Muscle of back (tissue), 11 donors: ENCODE data around the gene ADPRS. TPM values are rescaled to one million over a fixed set of nuclear protein-coding genes. Genes with fewer than 3 reads are reported as not detected.

Experiments used
- DNase-seq, 3 donors: peaks; one replicate each; pipeline versions ENCODE4 v3.0.0 to v3.0.0-alpha.2; 2013
- polyA plus RNA-seq, 10 donors: library from polyadenylated mRNA; unstranded; fragments of 120-200 nt; gene quantifications; one replicate each; pipeline ENCODE4 v1.2.1, GENCODE V29; 2013; ENCODE audit not compliant: insufficient read length in 10 of 10

ADPRS gene
- polyA plus RNA-seq, 10 donors, result 21.8 to 26.8 (median 25.4) TPM

DNA sequence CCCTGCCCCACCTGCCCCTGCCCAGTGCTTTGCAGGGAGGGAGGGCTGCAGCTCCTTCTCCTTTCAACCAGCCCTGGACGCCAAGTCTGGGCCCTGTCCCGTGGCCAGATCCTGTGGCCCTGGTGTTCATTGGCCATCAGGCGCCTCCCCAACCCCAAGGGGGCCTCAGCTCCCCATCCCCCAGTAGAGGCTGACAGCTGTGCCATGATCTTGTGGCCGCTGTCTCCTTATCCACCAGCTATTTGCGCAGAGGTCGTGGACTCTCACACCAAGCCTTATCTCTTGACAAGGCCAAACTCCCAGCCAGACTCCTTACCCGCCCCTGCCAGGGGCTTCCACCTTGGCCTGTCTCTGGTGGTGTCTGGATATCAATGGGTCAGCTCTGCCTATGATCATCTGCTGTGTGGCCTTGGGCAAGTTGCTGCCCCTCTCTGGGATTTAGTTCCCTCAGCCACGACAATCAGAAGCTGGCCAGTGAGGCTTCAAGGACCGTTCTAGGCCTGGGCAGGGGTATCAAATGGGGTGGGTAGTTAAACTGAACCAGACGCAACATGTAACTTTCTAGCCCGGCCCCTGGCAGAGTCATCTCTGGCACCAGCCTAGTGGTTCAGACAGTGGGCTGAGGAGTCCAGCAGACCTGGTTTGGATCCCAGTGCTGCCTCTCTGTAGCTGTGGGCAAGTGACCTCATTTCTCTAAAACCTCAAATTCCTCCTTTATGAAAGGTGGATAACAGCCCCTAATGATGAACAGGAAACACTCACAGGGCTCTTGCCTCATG is 39.6 kb downstream of the ADPRS start:
- DNase-seq, result no peak

DNA sequence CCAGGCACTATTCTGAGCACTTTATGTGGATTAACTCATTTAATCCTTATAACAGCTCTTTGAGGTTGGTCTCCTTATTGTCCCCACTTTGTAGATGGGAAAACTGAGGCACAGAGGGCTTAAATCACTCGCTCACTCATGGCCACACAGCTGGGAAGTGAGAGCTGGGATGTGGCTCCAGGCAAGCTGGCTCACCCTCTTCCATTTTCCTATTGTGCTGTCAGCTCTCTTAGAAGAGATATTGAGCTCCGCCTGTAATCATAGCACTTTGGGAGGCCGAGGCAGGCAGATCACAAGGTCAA is 40.2 kb downstream of the ADPRS start:
- DNase-seq, result no peak

DNA sequence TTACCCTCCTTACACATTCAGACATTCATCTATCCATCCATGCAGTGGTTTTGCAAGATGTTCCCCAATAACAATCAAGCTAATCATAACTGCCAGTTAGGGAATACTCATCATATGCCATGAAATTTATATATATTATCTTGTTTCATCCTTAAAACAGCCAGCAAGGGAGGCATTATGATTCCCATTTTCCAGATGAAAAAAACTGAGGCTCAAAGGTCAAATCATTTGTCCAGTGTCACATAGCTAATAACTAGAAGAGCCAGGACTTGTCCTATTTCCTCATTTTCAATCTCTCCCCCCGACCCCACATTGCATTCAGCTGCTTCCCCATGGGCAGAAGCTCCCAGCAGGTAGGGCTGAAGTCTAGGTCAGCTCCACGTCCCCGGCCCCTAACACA is 43.3 kb downstream of the ADPRS start:
- DNase-seq, result no peak

DNA sequence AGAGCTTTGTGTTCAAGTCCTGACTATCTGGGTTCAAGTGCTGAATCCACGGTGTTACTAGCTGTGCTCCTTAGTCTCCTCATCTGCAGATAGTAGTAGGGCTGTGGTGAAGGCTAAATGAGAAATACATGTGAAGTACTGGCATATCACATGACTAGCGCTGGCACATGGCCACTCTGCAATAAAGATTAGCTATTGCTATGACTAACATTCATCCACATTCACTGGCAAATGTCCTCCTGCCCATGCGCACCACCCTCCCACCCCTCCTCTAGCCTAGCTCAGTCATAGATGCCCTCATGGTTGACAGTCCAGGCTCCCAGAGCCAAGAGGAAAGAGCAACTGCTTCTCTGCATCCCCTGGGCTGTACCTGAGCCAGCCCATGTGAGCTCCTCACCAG is 44.8 kb downstream of the ADPRS start:
- peak; percentile 50 to 85 (median 66) for DNase-seq

DNA sequence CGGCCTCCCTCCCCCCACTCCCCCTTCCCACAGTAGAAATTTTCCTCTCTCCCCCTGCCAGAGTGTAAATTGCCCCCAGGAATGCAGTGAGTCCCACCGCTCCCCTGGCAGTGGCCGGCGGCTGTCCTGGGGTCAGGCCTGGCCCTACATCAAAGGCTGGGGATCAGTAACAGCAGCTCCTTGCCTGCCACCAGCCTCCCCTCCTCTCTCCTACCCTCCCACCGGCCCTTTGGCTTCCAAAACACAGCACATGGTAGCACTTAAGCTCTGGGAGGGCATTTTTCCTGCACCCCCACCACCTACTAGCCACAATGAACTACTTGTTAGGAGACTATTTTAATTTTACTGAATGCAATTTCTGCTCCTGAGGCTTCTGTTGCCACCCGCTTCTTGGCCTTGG is 45.3 kb downstream of the ADPRS start:
- no peak for DNase-seq

DNA sequence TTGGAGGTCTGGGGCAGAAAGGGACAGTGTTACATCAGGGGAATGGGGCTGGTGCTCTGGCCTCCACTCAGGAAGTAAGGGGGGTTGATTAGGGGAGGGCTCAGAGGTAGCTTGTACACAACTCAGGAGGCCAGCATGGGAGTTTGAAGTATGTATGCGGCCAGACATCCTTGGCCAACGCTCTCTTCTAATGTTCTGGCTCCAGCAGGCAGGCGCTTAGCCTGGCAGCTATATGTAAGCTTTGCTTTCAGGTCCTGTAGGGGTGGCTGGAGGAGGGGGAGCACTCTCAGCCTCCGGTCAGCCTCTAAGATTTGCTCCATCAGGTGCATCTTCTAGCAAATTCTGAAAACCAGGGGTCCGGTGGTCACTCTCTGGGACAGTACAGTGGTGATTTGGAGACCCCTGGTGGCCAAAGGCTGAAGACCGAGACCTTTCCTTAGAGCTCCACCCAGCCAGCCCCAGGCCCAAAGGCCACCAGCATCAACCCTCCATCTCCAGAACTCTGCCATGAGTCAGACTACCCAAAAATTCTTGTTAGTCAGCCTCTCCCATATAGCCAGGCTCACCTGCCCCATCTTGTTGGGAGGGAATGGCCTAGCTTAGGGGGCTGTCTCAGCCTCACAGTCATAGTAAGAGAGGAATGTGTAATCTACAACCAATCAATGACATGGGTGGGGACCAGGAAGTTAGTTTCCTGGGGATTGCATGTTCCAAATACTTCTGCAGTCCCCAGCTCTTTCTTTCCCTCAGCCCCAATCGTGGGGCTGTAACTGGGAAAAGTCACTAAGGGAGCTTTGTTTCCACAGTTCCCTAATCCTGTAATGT is 46.0 kb downstream of the ADPRS start:
- DNase-seq, result peak; percentile 57 to 87 (median 76)

DNA sequence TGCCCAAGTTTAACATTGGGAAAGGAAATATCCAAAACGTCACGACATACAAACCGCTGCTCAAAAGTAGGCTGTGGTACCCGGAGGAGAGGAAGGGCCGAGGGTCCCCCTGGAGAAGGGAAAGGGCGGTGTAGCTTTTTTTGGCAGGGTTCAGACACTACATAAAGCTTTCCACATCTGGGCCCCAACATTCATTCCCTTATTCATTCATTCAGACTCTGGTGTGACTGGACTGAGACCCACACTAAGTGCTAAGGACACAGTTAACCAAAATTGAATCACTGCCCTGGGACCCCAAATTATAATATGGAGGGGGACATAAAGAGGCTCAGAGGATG is 46.6 kb downstream of the ADPRS start:
- peak in 2 of 3 donors; percentile 49 to 73 for DNase-seq

DNA sequence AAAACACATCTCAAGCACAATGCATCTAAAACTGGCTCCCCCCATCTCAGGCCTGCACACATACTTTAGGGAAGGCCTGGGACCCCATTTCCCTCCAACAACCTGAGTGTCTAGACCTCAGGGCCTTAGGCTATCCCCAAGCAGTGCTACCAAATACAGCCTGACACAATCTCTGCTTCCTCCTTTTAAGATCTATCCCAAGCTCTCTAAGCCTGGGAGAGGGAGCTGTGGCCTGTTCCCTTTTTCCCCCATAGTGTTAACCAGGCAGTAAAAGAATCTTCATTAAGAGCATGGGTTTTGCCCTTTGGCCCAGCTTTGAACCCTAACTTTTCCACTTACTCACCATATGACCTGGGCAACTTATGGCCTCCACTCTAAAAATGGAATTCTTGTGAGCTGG is 47.1 kb downstream of the ADPRS start:
- no peak for DNase-seq

DNA sequence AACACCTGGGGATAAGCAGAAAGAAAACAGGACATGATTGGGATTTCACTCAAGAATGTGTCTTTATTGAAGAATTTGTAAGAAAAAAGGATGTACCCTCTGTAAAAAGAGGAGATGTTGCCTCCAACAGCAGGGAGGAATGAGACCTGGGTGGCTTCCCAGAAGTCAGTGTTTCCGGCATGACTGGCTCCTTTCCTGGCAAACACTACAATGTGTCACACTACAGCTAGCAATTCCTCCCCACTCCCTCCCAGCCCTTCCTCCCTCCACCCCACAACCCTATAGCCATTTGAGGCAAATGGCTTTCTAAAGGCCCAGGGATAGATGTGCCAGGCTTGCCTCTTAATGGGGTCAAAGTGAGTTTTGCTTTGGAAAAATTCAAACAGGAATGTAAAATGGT is 47.8 kb downstream of the ADPRS start:
- DNase-seq, result peak in 1 of 3 donors; percentile 75

DNA sequence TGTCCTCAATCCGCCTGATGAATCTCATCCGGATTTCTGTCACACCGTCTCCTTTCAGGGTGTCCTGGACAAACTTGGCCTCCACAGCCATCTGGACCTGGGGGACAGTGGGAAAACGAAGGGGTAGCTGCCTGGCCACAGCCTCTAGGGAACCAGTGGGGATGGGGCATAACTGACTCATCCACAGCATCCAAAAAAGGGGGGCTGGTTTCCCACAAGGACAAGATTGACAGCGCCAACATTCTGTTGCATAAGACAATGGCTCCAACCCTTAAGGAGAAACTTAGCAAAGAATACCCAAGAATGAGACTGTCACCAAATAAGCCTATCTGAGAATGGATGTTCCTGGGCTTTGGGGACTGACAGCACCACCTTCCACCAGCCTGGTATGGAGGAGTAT is 48.5 kb downstream of the ADPRS start:
- DNase-seq, result no peak

DNA sequence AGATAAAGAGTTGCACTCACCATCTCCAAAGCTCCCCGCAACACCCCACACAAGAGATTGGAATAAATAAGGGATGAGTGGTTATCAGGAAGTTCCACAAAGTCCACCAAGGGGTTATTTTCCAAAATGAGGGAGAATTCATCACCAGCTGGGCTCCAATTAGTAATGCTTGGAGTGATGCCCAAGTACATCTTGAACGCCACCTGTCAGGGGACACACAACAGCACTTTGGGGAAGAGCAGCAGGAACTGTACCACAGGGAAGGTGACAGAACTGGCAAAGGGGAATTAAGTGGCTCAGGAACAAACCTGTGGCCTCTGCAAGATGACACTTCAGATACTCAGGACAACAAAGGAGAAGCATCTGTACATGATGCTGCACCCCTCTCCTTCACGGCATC is 49.1 kb downstream of the ADPRS start:
- DNase-seq, result no peak

DNA sequence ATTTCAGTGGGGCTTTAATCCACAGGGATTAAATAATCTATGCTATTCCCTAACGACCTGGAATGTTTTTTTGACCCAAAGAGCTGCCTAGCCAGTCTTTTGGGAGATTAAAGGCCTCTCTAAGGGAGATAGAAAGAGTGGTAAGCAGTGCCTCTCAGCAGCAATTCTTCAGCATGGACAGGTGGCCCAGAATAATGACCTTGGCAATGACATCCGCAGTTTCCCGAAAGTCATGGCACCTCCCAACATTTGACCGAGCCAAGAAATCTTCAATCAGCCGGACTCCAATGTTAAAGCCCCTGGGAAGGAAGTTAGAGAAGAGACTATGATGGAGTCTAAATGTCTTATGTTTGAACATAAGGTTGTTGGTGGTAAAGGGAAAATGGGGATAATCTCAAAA is 50.8 kb downstream of the ADPRS start:
- DNase-seq, result no peak

DNA sequence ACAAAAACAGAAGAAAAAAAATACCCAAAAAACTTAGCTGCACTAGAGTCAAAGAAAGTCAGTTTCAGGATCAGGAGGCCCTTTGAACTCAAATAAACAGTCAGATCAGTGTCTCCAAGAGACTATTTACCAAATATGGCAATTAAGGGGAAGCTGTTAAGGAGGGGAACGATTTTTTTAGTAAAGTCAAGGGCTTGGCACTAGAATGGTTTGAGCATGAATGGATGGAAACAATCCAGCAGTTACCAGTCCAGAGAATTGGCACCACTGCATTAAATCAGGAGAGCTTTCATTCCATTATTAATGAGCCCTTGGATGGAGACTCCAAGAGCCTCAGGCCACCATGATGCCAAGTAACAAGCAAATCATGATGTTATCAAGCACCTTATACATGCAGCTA is 53.4 kb downstream of the ADPRS start:
- no peak for DNase-seq

DNA sequence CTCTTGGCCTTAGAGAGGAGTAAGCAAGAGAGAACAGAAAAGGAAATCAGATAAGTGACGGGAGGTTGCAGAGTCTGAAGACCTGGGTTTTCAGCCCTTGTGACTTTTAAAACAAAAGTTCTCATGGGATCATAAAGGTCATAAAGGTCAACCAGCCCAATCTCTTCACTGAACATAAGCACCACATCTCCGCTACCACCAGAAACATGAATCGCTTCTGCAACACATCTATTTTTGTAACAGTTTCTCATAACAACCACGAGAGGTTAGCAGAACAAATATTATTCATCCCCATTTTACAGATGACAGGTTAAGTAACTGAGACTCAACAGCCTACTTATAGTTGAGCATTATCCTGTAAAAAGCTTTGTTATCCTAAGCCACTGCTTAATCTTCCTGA is 54.7 kb downstream of the ADPRS start:
- no peak for DNase-seq

Other genes with a start within 250 kb of the ADPRS start
- gene AGO1, start 205.7 kb upstream of the ADPRS start, polyA plus RNA-seq, result 10 to 100 TPM in 6 of 10 donors, 1 to 10 TPM in 4; 7.9 to 11.5 (median 10.1) TPM
- 10 to 100 TPM in 5 of 10 donors, 1 to 10 TPM in 5; 8.0 to 13.9 (median 10.7) TPM for gene AGO3, start 157.8 kb upstream of the ADPRS start, polyA plus RNA-seq
- gene TEKT2, start 4.8 kb upstream of the ADPRS start, polyA plus RNA-seq, result under 1 TPM; 0.28 to 0.65 (median 0.46) TPM
- gene COL8A2, start 36.3 kb downstream of the ADPRS start, polyA plus RNA-seq, result 10 to 100 TPM in 8 of 10 donors, 1 to 10 TPM in 2; 5.5 to 35.9 (median 16.9) TPM
- gene TRAPPC3, start 60.6 kb downstream of the ADPRS start, polyA plus RNA-seq, result 10 to 100 TPM; 32.3 to 44.8 (median 33.9) TPM
- gene MAP7D1, start 67.3 kb downstream of the ADPRS start, polyA plus RNA-seq, result 100 to 1,000 TPM; 117 to 169 (median 141) TPM
- gene THRAP3, start 135.6 kb downstream of the ADPRS start, polyA plus RNA-seq, result 100 to 1,000 TPM in 3 of 10 donors, 10 to 100 TPM in 7; 83.5 to 120 (median 95.6) TPM
- gene SH3D21, start 217.5 kb downstream of the ADPRS start, polyA plus RNA-seq, result 1 to 10 TPM; 1.8 to 5.1 (median 3.1) TPM
- 10 to 100 TPM; 17.7 to 53.6 (median 29.9) TPM for gene EVA1B, start 234.8 kb downstream of the ADPRS start, polyA plus RNA-seq